GM19099 (cell line): ENCODE measurements around the gene FAM114A2.

Experiments used
- POLR2A ChIP-seq: IDR thresholded peaks from 3 replicates; pipeline ENCODE4 v1.6.1; 2011; ENCODE audit warnings: low read depth; ENCODE audit not compliant: insufficient read length; ENCODE audit errors: extremely low read depth

FAM114A2 gene

GRCh38 chr5:153970496-153970895 is 68.2 kb downstream of the FAM114A2 start:
- no peak for TF ChIP-seq POLR2A

GRCh38 chr5:153969563-153969895 is 69.2 kb downstream of the FAM114A2 start:
- TF ChIP-seq POLR2A = no peak

GRCh38 chr5:153968761-153969562 is 69.7 kb downstream of the FAM114A2 start:
- no peak for TF ChIP-seq POLR2A

- no peak for TF ChIP-seq POLR2A
These were observed 73.6 kb downstream of the FAM114A2 start for GRCh38 chr5:153964880-153965645.

- no peak for TF ChIP-seq POLR2A
These were observed 74.4 kb downstream of the FAM114A2 start for GRCh38 chr5:153964191-153964879.

GRCh38 chr5:153960269-153961215 is 78.2 kb downstream of the FAM114A2 start:
- no peak for TF ChIP-seq POLR2A

GRCh38 chr5:153959134-153959957 is 79.4 kb downstream of the FAM114A2 start:
- no peak for TF ChIP-seq POLR2A

GRCh38 chr5:153957205-153957604 is 81.5 kb downstream of the FAM114A2 start:
- no peak for TF ChIP-seq POLR2A

- TF ChIP-seq POLR2A = no peak
These were observed 85.3 kb downstream of the FAM114A2 start for GRCh38 chr5:153953411-153953810.

GRCh38 chr5:153952893-153953292 is 85.8 kb downstream of the FAM114A2 start:
- TF ChIP-seq POLR2A = no peak

GRCh38 chr5:153952057-153952456 is 86.7 kb downstream of the FAM114A2 start:
- no peak for TF ChIP-seq POLR2A

- no peak for TF ChIP-seq POLR2A
These were observed 97.4 kb downstream of the FAM114A2 start for GRCh38 chr5:153941265-153941664.
